Fibroblast of the aortic adventitia (primary cell): ENCODE data around the gene ZP4. TPM values are rescaled to one million over a fixed set of nuclear protein-coding genes. Genes with fewer than 3 reads are reported as not detected.

ENCODE experiments used
- DNase-seq: peaks from one replicate; pipeline ENCODE4 v3.0.0-alpha.2; 2010; ENCODE audit warnings: low read depth
- H3K4me3 ChIP-seq: 2 replicates; pipeline ENCODE4 v1.5.1; 2011; ENCODE audit warnings: low read depth, mild to moderate bottlenecking, control low read depth, low read length, moderate library complexity
- CTCF ChIP-seq: IDR thresholded peaks from 2 replicates; pipeline ENCODE4 v1.5.1; 2011; ENCODE audit warnings: mild to moderate bottlenecking, low read length, control low read depth, inconsistent platforms; ENCODE audit not compliant: insufficient read depth
- total RNA-seq: library from RNA; depleted of rRNA; stranded (reverse); fragments of >200 nt; gene quantifications from 2 replicates; pipeline ENCODE4 v1.2.3, GENCODE V29; 2012; ENCODE audit warnings: low replicate concordance

ZP4 gene
- total RNA-seq, 1 donor: not detected

GRCh38 chr1:237901299-237901934 lies 10.7 kb upstream of the ZP4 start:
- no peak for DNase-seq
- no peak for TF ChIP-seq CTCF
- H3K4me3 ChIP-seq: no peak overlapping the region

GRCh38 chr1:237895630-237896029 lies 4.9 kb upstream of the ZP4 start:
- DNase-seq: no peak
- H3K4me3 ChIP-seq: no peak overlapping the region
- no peak for TF ChIP-seq CTCF

- TF ChIP-seq CTCF: no peak
- no peak overlapping the region for H3K4me3 ChIP-seq
- no peak for DNase-seq
Observed at GRCh38 chr1:237894131-237894530, 3.4 kb upstream of the ZP4 start.

- TF ChIP-seq CTCF: no peak
- DNase-seq: no peak
- H3K4me3 ChIP-seq: no peak overlapping the region
Observed at GRCh38 chr1:237891979-237892378, 1.3 kb upstream of the ZP4 start.

- no peak overlapping the region for H3K4me3 ChIP-seq
- no peak for TF ChIP-seq CTCF
- DNase-seq: no peak
Observed at GRCh38 chr1:237891266-237891665, 544 bp upstream of the ZP4 start.

GRCh38 chr1:237890416-237890815 lies 306 bp downstream of the ZP4 start:
- H3K4me3 ChIP-seq: no peak overlapping the region
- no peak for TF ChIP-seq CTCF
- no peak for DNase-seq

- no peak for TF ChIP-seq CTCF
- H3K4me3 ChIP-seq: no peak overlapping the region
- no peak for DNase-seq
Observed at GRCh38 chr1:237888143-237888542, 2.6 kb downstream of the ZP4 start.
